GM12872 (cell line): ENCODE measurements around the gene ALDH7A1.

Experiments
- TF ChIP-seq, protein P1 (sequence below): IDR thresholded peaks from 3 replicates; pipeline ENCODE4 v1.5.1; 2011; ENCODE audit warnings: low read depth, mild to moderate bottlenecking, low read length, moderate library complexity; ENCODE audit not compliant: insufficient read depth

Gene ALDH7A1

DNA sequence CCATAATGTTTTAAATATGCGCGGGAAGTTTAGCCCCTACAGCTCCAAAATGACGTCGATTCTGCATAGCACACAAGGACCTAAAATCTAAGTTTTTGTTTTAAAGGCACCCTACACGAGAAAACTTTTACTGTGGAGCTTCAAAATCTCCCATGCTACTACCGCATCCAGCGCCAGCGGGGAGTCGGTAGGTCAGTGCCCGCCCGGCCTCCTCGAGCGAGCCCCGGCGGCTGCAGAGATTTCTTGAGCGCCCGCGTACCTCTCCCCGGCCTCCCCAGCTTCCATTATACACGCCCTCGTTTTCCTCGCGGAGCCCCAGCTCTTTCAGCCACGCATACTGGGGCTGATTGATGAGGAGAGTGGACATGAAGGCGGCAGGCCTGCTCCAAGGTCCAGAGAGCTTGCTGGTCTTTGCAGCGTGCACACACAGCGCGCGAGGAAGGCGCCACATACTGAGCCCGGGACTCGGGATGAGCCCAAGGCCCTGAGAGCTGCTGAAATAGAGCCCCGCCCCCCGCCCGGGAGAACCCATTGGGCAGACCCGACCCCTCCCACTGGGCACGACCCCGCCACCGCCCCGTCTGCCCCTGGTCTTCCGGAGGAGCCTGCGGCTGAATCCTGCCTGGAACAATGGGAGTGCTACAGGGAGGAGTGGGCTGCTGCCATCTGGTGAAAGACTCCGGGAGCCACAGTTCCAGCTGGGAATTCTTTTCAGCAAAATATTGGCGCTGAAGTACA is at the start of gene ALDH7A1:
ALDH7A1 (minus strand) TSS at position 472 of the 738 bp plus-strand sequence; CDS start at position 451, 21 bp downstream.
- TF ChIP-seq, protein P1, sequence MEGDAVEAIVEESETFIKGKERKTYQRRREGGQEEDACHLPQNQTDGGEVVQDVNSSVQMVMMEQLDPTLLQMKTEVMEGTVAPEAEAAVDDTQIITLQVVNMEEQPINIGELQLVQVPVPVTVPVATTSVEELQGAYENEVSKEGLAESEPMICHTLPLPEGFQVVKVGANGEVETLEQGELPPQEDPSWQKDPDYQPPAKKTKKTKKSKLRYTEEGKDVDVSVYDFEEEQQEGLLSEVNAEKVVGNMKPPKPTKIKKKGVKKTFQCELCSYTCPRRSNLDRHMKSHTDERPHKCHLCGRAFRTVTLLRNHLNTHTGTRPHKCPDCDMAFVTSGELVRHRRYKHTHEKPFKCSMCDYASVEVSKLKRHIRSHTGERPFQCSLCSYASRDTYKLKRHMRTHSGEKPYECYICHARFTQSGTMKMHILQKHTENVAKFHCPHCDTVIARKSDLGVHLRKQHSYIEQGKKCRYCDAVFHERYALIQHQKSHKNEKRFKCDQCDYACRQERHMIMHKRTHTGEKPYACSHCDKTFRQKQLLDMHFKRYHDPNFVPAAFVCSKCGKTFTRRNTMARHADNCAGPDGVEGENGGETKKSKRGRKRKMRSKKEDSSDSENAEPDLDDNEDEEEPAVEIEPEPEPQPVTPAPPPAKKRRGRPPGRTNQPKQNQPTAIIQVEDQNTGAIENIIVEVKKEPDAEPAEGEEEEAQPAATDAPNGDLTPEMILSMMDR = no peak

DNA sequence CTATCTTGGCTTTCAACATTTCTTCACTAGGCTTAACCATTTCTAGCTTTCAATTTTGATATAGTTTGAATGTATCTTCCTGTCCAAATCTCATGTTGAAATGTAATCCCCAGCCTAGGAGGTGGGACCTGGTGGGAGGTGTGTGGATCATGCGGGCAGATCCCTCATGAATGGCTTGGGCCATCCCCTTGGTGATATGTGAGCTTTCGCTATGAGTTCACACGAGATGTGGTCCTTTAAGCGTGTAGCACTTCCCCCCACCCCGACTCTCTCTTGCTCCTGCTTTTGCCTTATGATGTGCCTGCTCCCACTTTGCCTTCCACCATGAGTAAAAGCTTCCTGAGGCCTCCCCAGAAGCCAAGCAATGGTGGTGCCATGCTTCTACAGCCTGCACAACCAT is 46.4 kb upstream of the ALDH7A1 start:
- TF ChIP-seq, protein P1 = no peak

DNA sequence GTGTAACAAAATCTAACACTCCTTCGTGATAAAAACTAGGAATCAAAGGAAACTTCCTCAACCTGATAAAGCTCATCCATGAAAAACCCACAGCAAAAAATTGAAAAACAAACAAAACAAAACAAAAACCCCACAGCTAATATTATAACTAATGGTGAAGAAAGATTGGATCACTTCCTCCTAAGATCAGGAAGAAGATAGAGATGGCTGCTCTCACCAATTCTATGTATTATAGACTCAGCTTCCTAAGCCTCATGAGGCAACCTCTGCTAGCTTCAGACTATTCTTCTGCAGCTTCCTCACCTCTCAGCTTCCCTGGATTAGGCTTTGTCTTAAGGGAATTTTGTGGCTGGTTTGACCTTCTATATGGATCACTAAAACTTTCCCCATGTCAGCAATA is 45.8 kb upstream of the ALDH7A1 start:
- TF ChIP-seq, protein P1 = no peak

DNA sequence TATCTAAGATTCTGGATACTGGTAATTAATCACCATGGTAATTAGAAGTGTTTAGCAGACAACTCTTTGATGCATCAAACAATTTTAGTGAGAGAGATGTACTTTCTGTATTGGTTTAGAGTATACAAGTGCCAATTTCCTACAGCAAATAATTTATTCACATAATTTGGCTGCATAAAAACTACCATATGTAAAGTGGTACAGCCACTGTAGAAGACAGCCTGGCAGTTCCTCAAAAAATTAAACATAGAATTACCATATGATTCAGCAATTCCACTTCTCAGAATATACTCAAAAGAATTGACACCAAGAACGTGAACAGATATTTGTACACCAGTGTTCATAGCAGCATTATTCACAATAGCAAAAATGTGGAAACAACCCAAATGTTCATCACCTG is 41.9 kb upstream of the ALDH7A1 start:
- TF ChIP-seq, protein P1 = no peak

DNA sequence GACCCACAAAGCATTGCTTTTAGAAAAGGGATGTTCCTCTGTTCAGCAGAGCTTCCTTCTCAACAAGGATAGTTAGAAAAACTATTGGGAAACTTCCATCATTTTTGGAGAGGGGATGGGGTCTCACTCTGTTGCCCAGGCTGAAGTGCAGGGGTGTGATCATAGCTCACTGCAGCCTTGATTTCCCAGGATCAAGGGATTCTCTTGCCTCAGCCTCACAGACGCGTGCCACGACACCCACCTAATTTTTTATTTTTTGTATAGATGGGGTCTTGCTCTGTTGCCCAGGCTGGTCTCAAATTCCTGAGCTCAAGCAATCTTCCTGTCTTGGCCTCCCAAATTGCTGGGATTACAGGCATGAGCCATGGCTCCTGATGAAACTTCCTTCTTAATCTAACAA is 40.6 kb upstream of the ALDH7A1 start:
- TF ChIP-seq, protein P1 = no peak

DNA sequence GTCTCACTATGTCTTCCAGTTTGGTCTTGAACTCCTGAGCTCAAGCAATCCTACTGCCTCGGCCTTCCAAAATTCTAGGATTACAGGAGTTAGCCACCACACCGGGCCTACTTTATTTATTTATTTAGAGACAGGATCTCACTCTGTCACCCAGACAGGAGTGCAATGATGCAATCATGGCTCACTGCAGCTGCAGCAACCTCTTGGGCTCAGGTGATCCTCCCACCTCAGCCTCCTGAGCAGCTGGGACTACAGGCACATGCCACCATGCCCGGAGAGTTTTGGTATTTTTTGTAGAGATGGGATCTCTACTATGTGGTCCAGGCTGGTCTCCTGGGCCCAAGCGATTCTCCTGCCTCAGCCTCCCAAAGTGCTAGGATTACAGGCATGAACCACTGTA is 38.5 kb upstream of the ALDH7A1 start:
- TF ChIP-seq, protein P1 = no peak

DNA sequence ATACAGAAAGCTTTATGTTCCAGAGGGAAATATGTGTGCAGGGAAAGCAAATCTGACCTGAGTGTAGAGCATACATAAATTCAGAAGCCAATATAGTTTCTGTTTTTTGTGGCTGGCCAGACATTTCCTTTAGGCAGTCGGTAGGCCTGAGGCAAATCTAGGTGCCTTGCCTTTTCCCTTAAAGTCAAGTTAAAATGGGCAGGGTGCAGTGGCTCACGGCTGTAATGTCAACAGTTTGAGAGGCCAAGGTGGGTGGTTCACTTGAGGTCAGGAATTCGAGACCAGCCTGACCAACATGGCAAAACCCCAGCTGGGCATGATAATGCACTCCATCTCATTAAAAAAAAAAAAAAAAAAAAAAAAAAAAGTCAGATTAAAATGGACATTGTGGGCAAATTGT is 36.9 kb upstream of the ALDH7A1 start:
- TF ChIP-seq, protein P1 = no peak

DNA sequence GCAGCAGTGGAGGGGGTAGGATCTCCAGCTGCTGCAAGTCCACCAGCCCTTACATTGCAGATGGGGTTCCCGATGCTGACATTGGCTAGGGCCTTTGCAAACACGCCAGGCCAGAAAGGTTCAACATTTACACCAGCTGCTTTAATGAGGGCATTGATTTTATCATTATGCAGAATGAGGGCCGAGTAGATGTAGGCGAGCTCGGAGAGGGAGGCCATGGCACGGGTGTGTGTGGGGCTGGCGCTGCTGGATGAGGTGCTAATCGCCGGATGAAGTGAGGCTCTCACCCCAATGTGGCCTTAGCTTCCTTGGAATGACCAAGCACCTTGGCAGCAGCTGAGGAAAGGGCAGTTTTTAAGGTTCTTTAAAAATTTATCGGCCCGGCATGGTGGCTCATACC is 33.1 kb upstream of the ALDH7A1 start:
- TF ChIP-seq, protein P1 = no peak
